IMR-90 (cell line): Measurements from ENCODE around the gene NAPEPLD. TPM values are rescaled to one million over a fixed set of nuclear protein-coding genes. Genes with fewer than 3 reads are reported as not detected.

Source experiments
- ATAC-seq: fragments of 200-7000 bp; cut with Tn5 transposase; 2 replicates; pipeline ENCODE4 v1.9.1; 2020; ENCODE audit warnings: low read depth, mild to moderate bottlenecking, moderate library complexity
- BruUV-seq: library from RNA; stranded (reverse); fragments of 400-500 nt; replicated peaks from 2 replicates; lab custom pipeline; 2021; lab: Mats Ljungman, UMichigan
- CTCF ChIA-PET: fragments of 300-600 bp; formaldehyde crosslinking; extraction: SDS; loops from one replicate; lab custom pipeline; 2021; ENCODE audit warnings: antibody characterized with exemption; lab: Yijun Ruan, JAX
- POLR2A ChIA-PET: fragments of 300-600 bp; sonication (Branson Sonifier 250); formaldehyde crosslinking; loops from one replicate; lab custom pipeline; 2022; ENCODE audit warnings: antibody characterized with exemption; ENCODE audit not compliant: unreplicated experiment; lab: Charles Lee
- DNase-seq: peaks from one replicate; pipeline ENCODE4 v3.0.0; 2013
- H2AFZ ChIP-seq: replicated peaks from 2 replicates; pipeline ENCODE3; 2013; ENCODE audit warnings: low read length, mild to moderate bottlenecking; ENCODE audit not compliant: poor library complexity
- H2AK5ac ChIP-seq: 2 replicates; pipeline ENCODE4 v1.6.1; 2013; ENCODE audit warnings: low read depth, low read length, inconsistent platforms
- H2AK9ac ChIP-seq: replicated peaks from 2 replicates; pipeline ENCODE3; 2013; ENCODE audit warnings: mild to moderate bottlenecking, low read depth, low read length, moderate library complexity; ENCODE audit not compliant: poor library complexity
- H2BK120ac ChIP-seq: 2 replicates; pipeline ENCODE4 v1.6.1; 2013; ENCODE audit warnings: low read depth, low read length, inconsistent platforms
- H2BK15ac ChIP-seq: 3 replicates; pipeline ENCODE4 v1.6.1; 2013; ENCODE audit warnings: low read depth, low read length, inconsistent platforms
- H2BK20ac ChIP-seq: 2 replicates; pipeline ENCODE4 v1.6.1; 2013; ENCODE audit warnings: low read depth, mild to moderate bottlenecking, inconsistent platforms, low read length, moderate library complexity
- H2BK5ac ChIP-seq: 2 replicates; pipeline ENCODE4 v1.6.1; 2013; ENCODE audit warnings: mild to moderate bottlenecking, low read depth, low read length, inconsistent platforms; ENCODE audit not compliant: poor library complexity, severe bottlenecking
- H3K14ac ChIP-seq: replicated peaks from 2 replicates; pipeline ENCODE4 v1.6.1; 2013; ENCODE audit warnings: low read depth, low read length, inconsistent platforms
- H3K18ac ChIP-seq: 2 replicates; pipeline ENCODE4 v1.6.1; 2013; ENCODE audit warnings: low read depth, low read length, control low read depth
- H3K23ac ChIP-seq: 2 replicates; pipeline ENCODE4 v1.6.1; 2013; ENCODE audit warnings: low read depth, low read length, inconsistent platforms
- H3K27ac ChIP-seq: 2 replicates; pipeline ENCODE4 v1.5.1; 2013; ENCODE audit warnings: mild to moderate bottlenecking, control low read depth, low read length; ENCODE audit not compliant: insufficient read depth
- H3K27me3 ChIP-seq: 2 replicates; pipeline ENCODE4 v1.6.1; 2013; ENCODE audit warnings: low read length; ENCODE audit not compliant: control insufficient read depth, insufficient read depth
- H3K36me3 ChIP-seq: 2 replicates; pipeline ENCODE4 v1.6.1; 2013; ENCODE audit warnings: low read length, mixed read lengths; ENCODE audit not compliant: control insufficient read depth, insufficient read depth
- H3K4ac ChIP-seq: 2 replicates; pipeline ENCODE4 v1.6.1; 2013; ENCODE audit warnings: low read depth, low read length, inconsistent platforms
- H3K4me1 ChIP-seq: 2 replicates; pipeline ENCODE4 v1.6.1; 2013; ENCODE audit warnings: low read length, mixed read lengths; ENCODE audit not compliant: control insufficient read depth, insufficient read depth
- H3K4me2 ChIP-seq: 2 replicates; pipeline ENCODE4 v1.6.1; 2013; ENCODE audit warnings: low read depth, mild to moderate bottlenecking, control low read depth, low read length, moderate library complexity
- H3K4me3 ChIP-seq: 2 replicates; pipeline ENCODE4 v1.5.1; 2013; ENCODE audit warnings: low read depth, mild to moderate bottlenecking, control low read depth, low read length, moderate library complexity; ENCODE audit not compliant: insufficient read depth
- H3K56ac ChIP-seq: 2 replicates; pipeline ENCODE4 v1.6.1; 2013; ENCODE audit warnings: low read length, inconsistent platforms; ENCODE audit not compliant: insufficient read depth; ENCODE audit errors: extremely low read depth
- H3K79me1 ChIP-seq, 2 experiments: 2 replicates each; pipeline ENCODE4 v1.6.1; 2013; ENCODE audit warnings: low read length in 2 of 2, inconsistent platforms in 1 of 2, low read depth in 1 of 2
- H3K9ac ChIP-seq: 2 replicates; pipeline ENCODE4 v1.6.1; 2013; ENCODE audit warnings: low read depth, low read length, control low read depth
- H3K9me1 ChIP-seq: 2 replicates; pipeline ENCODE4 v1.6.1; 2013; ENCODE audit warnings: low read length, inconsistent platforms; ENCODE audit not compliant: insufficient read depth
- H3K9me3 ChIP-seq: 2 replicates; pipeline ENCODE4 v1.6.1; 2013; ENCODE audit warnings: low read length; ENCODE audit not compliant: control insufficient read depth, insufficient read depth
- H4K20me1 ChIP-seq: 2 replicates; pipeline ENCODE4 v1.6.1; 2013; ENCODE audit warnings: low read length, inconsistent platforms; ENCODE audit not compliant: insufficient read depth
- H4K5ac ChIP-seq: 2 replicates; pipeline ENCODE4 v1.6.1; 2013; ENCODE audit warnings: mild to moderate bottlenecking, low read depth, low read length, control low read depth
- H4K8ac ChIP-seq, 2 experiments: 2 replicates each; pipeline ENCODE4 v1.6.1; 2013; ENCODE audit warnings: low read depth in 2 of 2, low read length in 2 of 2, control low read depth in 1 of 2, inconsistent platforms in 1 of 2
- H4K91ac ChIP-seq: 2 replicates; pipeline ENCODE4 v1.6.1; 2013; ENCODE audit warnings: low read depth, low read length, inconsistent platforms; ENCODE audit not compliant: insufficient read depth
- BHLHE40 ChIP-seq: fragments of 150-350 bp; IDR thresholded peaks from 2 replicates; pipeline ENCODE4 v1.6.1; 2016; ENCODE audit warnings: mild to moderate bottlenecking, low read depth, low read length
- CEBPB ChIP-seq: IDR thresholded peaks from 2 replicates; pipeline ENCODE4 v1.6.1; 2012; ENCODE audit warnings: low read depth, low read length, improper control_type of control experiment
- CHD1 ChIP-seq: IDR thresholded peaks from 2 replicates; pipeline ENCODE4 v1.6.1; 2012; ENCODE audit warnings: low read depth, low read length, improper control_type of control experiment
- ELK1 ChIP-seq: fragments of 150-350 bp; IDR thresholded peaks from 2 replicates; pipeline ENCODE4 v1.6.1; 2016; ENCODE audit warnings: low read depth, mild to moderate bottlenecking, low read length, moderate library complexity, borderline replicate concordance
- FOS ChIP-seq: fragments of 150-350 bp; IDR thresholded peaks from 2 replicates; pipeline ENCODE4 v1.6.1; 2016; ENCODE audit warnings: low read depth, low read length
- MAFK ChIP-seq: IDR thresholded peaks from 2 replicates; pipeline ENCODE4 v1.6.1; 2012; ENCODE audit warnings: low read depth, low read length, improper control_type of control experiment
- MAZ ChIP-seq: IDR thresholded peaks from 2 replicates; pipeline ENCODE4 v1.6.1; 2012; ENCODE audit warnings: low read depth, mild to moderate bottlenecking, low read length, improper control_type of control experiment, moderate library complexity, borderline replicate concordance
- MXI1 ChIP-seq: IDR thresholded peaks from 2 replicates; pipeline ENCODE4 v1.6.1; 2012; ENCODE audit warnings: low read depth, mild to moderate bottlenecking, low read length, moderate library complexity, borderline replicate concordance
- NFE2L2 ChIP-seq: fragments of 150-350 bp; IDR thresholded peaks from 2 replicates; pipeline ENCODE4 v1.6.1; 2016; ENCODE audit warnings: low read depth, mild to moderate bottlenecking, low read length
- POLR2A ChIP-seq: IDR thresholded peaks from 2 replicates; pipeline ENCODE4 v1.6.1; 2012; ENCODE audit warnings: mild to moderate bottlenecking, low read depth, low read length
- RAD21 ChIP-seq: IDR thresholded peaks from 2 replicates; pipeline ENCODE4 v1.6.1; 2012; ENCODE audit warnings: low read length, improper control_type of control experiment
- RCOR1 ChIP-seq: IDR thresholded peaks from 2 replicates; pipeline ENCODE4 v1.6.1; 2012; ENCODE audit warnings: mild to moderate bottlenecking, low read length, improper control_type of control experiment; ENCODE audit not compliant: insufficient replicate concordance
- RFX5 ChIP-seq: IDR thresholded peaks from 2 replicates; pipeline ENCODE4 v1.8.0; 2012; ENCODE audit warnings: low read depth, mild to moderate bottlenecking, low read length, moderate library complexity
- SMC3 ChIP-seq: fragments of 150-350 bp; IDR thresholded peaks from 2 replicates; pipeline ENCODE4 v1.6.1; 2016; ENCODE audit warnings: low read depth, mild to moderate bottlenecking, antibody characterized with exemption, low read length, moderate library complexity
- USF2 ChIP-seq: fragments of 150-350 bp; IDR thresholded peaks from 2 replicates; pipeline ENCODE4 v1.6.1; 2017; ENCODE audit warnings: mild to moderate bottlenecking, antibody characterized with exemption, low read length, low read depth
- whole genome bisulfite sequencing, 2 experiments: methylation state at CpG; one replicate each; pipeline versions ENCODE4 v1.1.5 to v1.1.7; 2013; ENCODE audit warnings: missing lambda C conversion rate in 2 of 2; ENCODE audit not compliant: insufficient read length in 1 of 2; ENCODE audit errors: extremely low coverage in 2 of 2; 5-methylcytosine and 5-hydroxymethylcytosine counted together
- dilution Hi-C: fragments of 300-500 bp; cut with HindIII; formaldehyde crosslinking; loops from one replicate; pipeline ENCODE4 v1.14.3; 2018; ENCODE audit warnings: low sequenced_read_pairs; ENCODE audit not compliant: unreplicated experiment
- in situ Hi-C: fragments of 300-500 bp; cut with MboI; formaldehyde crosslinking; loops from 3 replicates; pipeline ENCODE4 v1.14.3; 2019; ENCODE audit warnings: low sequenced_read_pairs, inconsistent platforms, mixed read lengths
- intact Hi-C: fragments of 100-400 bp; cut with micrococcal nuclease; formaldehyde crosslinking; loops from 2 replicates; pipeline ENCODE4 v1.10.0; 2022
- polyA plus RNA-seq, 3 experiments: library from polyadenylated mRNA; depleted of rRNA; stranded (reverse); fragments of >200 nt; gene quantifications; 2 replicates each; pipeline ENCODE4 v1.2.3, GENCODE V29; 2012; ENCODE audit warnings: low replicate concordance in 1 of 3
- total RNA-seq: library from RNA; depleted of rRNA; stranded (reverse); fragments of >200 nt; gene quantifications from 2 replicates; pipeline ENCODE4 v1.2.3, GENCODE V29; 2012
- TF ChIP-seq, protein P1 (sequence below): conservative IDR thresholded peaks from 2 replicates; pipeline ENCODE4 v1.5.1; 2012; ENCODE audit warnings: mild to moderate bottlenecking, low read depth, low read length, improper control_type of control experiment

The NAPEPLD gene
- total and polyA plus RNA-seq, 2 of the 4 experiments (the other 2 are of a cell fraction): 2.2 to 3.4 TPM

- no CpG with 5 or more reads among the region's 2 CpGs for WGBS, 2 experiments
- H3K23ac ChIP-seq: no peak overlapping the region
- intact Hi-C loops: no loop called here
- ATAC-seq (no peak), DNase-seq (no peak)
- no TSS peak for BruUV-seq
- H3K4me3 ChIP-seq: no peak overlapping the region
- H3K36me3 ChIP-seq: 0 out of 2 replicates have a peak, but pooled peaks cover 1% of the 10 kb centered on the region
- H3K4me1 ChIP-seq: no peaks in the 10 kb centered on the region
- H3K9me3 ChIP-seq: no peaks in the 10 kb centered on the region
- H2BK5ac ChIP-seq: no peak overlapping the region
- peaks cover 18 to 59% of the 10 kb centered on the region in 2 experiments for H3K79me1 ChIP-seq
- no peak overlapping the region for H3K4me2 ChIP-seq
- ChIA-PET POLR2A (no interaction called here), CTCF (no interaction called here)
- no peak overlapping the region for H2AK9ac ChIP-seq
- no peak overlapping the region for H4K5ac ChIP-seq
- H2BK20ac ChIP-seq: no peak overlapping the region
- TF ChIP-seq MAFK (no peak), SMC3 (no peak), RCOR1 (no peak), NFE2L2 (no peak), BHLHE40 (no peak), ELK1 (no peak), CHD1 (no peak), RFX5 (no peak), USF2 (no peak), CEBPB (no peak), POLR2A (no peak), MAZ (no peak), RAD21 (no peak), MXI1 (no peak), FOS (no peak)
- TF ChIP-seq, protein P1, sequence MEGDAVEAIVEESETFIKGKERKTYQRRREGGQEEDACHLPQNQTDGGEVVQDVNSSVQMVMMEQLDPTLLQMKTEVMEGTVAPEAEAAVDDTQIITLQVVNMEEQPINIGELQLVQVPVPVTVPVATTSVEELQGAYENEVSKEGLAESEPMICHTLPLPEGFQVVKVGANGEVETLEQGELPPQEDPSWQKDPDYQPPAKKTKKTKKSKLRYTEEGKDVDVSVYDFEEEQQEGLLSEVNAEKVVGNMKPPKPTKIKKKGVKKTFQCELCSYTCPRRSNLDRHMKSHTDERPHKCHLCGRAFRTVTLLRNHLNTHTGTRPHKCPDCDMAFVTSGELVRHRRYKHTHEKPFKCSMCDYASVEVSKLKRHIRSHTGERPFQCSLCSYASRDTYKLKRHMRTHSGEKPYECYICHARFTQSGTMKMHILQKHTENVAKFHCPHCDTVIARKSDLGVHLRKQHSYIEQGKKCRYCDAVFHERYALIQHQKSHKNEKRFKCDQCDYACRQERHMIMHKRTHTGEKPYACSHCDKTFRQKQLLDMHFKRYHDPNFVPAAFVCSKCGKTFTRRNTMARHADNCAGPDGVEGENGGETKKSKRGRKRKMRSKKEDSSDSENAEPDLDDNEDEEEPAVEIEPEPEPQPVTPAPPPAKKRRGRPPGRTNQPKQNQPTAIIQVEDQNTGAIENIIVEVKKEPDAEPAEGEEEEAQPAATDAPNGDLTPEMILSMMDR: no peak
- no peak overlapping the region for H4K91ac ChIP-seq
- H4K8ac ChIP-seq: no peak overlapping the region
- H2BK15ac ChIP-seq: no peak overlapping the region
- H3K56ac ChIP-seq: no peak overlapping the region
- no peak overlapping the region for H3K27ac ChIP-seq
- no peak overlapping the region for H2BK120ac ChIP-seq
- dilution Hi-C loops: no loop called here
- no peak overlapping the region for H3K9ac ChIP-seq
- H2AK5ac ChIP-seq: no peak overlapping the region
- H3K9me1 ChIP-seq: peaks cover 3% of the 10 kb centered on the region; the same call in 1 of the 2 replicates
- H3K14ac ChIP-seq: no peak overlapping the region
- H3K4ac ChIP-seq: no peak overlapping the region
- H2AFZ ChIP-seq: no peak overlapping the region
- H3K27me3 ChIP-seq: no peaks in the 10 kb centered on the region
- in situ Hi-C loops: no loop called here
- H3K18ac ChIP-seq: no peak overlapping the region
- H4K20me1 ChIP-seq: no peaks in the 10 kb centered on the region
Observed at GRCh38 chr7:103080923-103081322, 68.0 kb downstream of the NAPEPLD start.
